ENCODE data around the gene EFEMP2.
"Not testable (repeated sequence)": the region's sequence is repeated elsewhere in the genome, so short reads cannot be mapped to it uniquely, and the experiment has no call there.

Gene EFEMP2

GRCh38 chr11:65900125-65900898 is 27.7 kb upstream of the EFEMP2 start, which contains the start of gene FOSL1:
Gene FOSL1 (minus strand): TSS chr11:65900388. CDS start chr11:65900339, 49 bp downstream.
- DNase-seq (ENCODE audit: low spot score) = peak; percentile 95

GRCh38 chr11:65899356-65900124 is 26.9 kb upstream of the EFEMP2 start:
- DNase-seq (ENCODE audit: low spot score) = peak; percentile 64

DNA sequence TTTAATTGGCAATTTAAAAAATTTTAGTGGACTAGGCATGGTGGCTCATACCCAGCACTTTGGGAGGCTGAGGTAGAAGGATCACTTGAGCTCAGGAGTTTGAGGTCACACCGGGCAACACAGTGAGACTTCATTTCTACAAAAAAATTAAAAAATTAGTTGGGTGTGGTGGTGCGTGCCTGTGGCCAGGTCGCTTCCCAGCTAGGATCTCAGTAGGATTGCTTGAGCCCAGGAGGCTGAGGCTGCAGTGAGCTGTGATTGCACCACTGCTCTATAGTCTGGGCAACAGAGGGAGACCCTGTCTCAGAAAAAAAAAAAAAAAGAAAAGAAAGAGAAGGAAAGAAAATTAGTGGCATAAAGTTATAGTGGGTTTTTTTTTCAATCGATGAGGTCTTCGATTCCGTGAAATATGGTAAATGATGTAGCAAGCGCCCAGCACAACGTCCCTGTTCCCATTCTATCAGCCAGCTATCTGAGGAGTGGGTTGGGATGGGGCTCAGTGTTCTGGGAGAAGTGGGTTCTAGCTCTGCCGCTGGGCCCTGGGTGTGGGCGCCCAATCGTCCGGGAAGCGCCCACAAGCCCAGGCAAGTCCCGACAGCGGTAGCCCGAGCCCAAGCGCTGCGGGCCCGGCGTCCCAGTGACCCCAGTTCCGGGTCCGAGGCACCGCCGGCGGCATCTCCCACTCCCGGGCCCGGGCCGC is 26.2 kb upstream of the EFEMP2 start:
- DNase-seq (ENCODE audit: low spot score) = no peak

- DNase-seq (ENCODE audit: low spot score) = no peak
Measured at GRCh38 chr11:65897020-65897471, 24.4 kb upstream of the EFEMP2 start.

DNA sequence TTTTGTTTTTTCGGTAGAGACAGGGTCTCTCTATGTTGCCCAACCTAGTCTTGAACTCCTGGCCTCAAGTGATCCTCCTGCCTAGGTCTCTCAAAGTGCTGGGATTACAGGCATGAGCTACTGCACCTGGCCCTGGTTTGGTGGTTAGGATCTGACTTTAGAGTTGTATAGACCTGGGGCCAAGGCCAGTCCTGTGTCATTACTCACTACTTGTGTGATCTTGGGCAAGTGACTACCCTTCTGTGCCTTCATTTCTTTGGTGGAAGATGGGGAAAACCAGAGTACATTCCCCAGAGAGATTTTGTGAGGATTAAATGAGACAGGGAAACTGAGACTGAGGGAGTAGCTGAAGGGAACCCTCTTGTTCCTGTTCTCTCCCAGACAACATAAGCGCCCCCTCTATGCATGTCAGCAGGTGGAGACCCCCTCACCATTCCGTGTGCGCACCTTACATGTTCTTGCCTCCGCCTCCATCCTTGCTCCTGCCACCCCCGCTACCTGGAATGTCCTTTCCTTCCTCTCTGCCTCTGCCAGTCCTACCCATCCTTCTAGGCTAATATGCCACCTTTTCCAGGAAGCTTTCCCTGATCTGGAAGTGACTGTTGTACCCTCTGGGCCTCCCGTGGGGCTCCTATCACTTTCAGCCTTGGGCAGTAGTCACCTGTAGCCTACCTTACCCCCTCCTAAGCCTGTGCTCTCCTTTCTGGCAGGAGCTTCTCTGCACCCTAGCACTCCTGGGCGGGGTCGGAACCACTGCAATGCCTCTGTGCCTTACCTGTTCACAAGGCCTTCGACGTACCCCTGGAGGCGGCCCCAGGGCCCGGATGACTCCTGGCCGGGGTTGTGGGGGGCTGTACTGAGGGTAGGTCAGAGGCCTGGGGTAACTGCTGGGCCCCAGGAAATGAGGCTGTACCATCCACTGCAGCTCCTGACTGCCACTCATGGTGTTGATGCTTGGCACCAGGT is 23.7 kb upstream of the EFEMP2 start:
- no peak for DNase-seq (ENCODE audit: low spot score)

DNA sequence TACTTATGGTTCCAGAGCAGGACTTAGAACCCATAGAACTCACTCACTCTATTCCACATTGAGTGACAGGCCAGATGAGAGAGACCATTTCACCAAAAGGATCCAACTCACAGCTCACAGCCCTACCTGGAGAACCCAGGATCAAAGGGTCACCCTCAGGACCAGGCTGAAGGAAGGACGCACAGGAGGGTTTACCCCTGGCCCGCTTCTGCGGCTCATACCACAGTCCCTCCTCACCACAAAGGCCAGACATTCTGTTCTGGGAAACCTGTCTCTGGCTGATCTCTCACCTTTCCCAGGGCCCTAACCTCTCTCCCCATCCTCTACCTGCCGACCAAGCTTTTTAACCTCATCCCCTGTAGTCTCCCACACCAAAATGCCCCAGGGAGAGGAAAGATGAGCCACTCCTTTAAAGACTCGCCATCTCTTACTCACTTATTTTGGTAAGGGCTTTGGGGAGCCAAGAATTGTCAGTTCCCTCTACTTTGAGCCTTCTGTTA is 22.9 kb upstream of the EFEMP2 start:
- DNase-seq (ENCODE audit: low spot score) = no peak

DNA sequence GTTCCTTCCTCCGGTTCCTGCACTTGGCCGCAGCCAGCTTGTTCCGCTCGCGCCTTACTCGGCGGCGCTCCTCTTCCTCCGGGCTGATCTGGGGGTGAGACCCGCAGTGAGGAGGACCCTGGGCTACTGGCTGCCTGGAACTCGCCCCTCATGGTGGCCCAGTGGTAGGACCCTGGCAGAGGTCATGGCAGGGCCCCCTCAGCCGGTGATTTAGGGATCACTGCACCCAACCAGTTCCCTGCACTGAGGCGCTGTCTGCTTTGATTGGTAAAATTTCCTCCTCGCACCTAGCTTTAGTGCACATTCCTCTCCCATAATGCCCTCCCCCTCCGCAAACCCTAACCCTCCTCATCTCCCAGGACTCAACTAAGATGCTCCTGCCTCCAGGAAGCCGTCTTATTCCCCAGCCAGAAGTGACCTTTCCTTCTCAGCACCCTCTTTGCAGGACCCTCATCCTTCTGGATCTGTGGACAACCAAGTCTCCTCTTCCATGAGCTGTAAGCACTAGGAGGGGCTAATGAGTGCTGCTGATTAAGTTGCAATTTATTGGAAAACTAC is 21.5 kb upstream of the EFEMP2 start:
- DNase-seq (ENCODE audit: low spot score) = no peak

GRCh38 chr11:65892661-65893317 is 20.2 kb upstream of the EFEMP2 start:
- no peak for DNase-seq (ENCODE audit: low spot score)

DNA sequence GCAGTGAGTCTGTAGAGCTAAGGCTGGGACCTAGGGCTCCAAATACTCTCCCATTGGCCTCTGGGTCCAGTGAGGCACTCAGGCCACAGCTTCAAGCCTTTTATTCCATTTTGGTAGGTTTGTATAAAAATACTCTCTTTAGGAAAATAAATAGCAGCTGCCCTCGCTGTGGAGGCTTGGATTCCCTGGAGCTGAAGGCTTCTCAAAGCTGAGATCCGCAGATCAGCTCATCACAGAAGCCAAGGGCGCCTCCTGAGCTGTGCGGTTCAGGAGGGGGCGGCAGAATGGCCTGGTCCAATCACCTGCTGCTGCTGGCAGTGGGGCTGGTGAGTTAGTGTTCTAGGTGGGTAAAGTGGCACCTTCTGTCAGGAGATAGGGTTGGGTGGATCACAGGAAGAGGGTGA is 19.5 kb upstream of the EFEMP2 start:
- DNase-seq (ENCODE audit: low spot score) = not testable (repeated sequence)

- peak; percentile 57 for DNase-seq (ENCODE audit: low spot score)
Measured at GRCh38 chr11:65891219-65892136, 18.9 kb upstream of the EFEMP2 start.

DNA sequence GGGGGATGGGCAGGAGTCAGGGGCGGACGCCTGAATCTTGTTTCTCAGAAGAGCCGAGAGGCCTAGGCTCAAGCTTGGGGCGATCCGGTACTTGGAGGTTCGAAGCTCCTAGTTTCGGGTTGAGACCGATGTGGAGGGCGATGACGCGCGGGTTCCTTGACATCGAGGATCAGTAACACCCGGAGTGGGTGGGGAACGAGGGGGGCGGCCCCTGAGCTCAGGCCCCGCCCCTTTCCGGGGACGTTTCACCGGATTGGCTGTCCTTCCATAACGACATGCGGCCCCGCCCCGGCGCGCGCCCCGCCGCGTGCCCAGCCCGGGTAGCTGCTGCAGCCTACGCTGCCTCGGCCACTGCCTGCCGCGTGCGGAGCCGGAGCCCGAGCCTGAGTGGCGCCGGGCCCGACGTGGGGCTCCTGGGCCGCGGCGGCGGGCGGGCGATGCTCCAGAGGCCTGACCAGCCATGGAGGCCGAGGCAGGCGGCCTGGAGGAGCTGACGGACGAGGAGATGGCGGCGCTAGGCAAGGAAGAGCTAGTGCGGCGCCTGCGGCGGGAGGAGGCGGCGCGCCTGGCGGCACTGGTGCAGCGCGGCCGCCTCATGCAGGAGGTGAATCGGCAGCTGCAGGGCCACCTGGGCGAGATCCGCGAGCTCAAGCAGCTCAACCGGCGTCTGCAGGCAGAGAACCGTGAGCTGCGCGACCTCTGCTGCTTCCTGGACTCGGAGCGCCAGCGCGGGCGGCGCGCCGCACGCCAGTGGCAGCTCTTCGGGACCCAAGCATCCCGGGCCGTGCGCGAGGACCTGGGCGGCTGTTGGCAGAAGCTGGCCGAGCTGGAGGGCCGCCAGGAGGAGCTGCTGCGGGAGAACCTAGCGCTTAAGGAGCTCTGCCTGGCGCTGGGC is 18.0 kb upstream of the EFEMP2 start, which contains the start of gene CCDC85B:
CCDC85B (plus strand) TSS at position 350 of the 895 bp plus-strand sequence; CDS start at position 461, 111 bp downstream.
- DNase-seq (ENCODE audit: low spot score) = peak; percentile 93

DNA sequence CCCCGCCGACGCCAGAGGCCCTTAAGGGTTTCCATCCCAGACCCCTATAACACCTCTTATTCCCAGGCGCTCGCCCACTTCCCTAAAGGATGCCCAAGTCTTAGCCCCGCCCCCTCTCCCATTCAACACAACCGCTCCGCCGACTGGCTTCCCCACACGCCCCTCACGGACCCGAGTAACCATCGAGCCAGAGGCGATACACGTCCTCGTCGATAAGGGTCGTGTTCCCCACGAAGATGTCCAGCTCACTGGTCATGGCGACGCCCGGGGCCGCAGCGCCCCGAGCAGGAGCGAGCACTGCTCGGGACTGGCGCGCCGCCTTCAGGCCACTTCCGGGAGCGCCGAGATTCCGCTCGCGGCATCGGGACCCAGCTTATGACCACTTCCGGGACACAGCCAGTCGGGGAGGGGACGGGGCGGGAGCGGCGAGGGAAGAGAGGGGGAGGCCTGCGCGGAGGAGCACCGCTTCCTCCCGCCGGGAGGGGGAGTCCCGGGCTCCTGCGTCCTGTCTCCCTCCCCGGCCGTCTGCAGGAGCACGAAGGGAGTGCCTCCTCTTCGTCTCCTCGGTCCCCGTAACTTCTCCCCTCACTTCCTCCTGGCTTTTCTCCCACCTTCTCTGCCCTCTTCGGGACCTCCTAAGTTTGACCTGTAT is 15.7 kb upstream of the EFEMP2 start, which contains the start of gene FIBP:
FIBP (minus strand) TSS at position 309 of the 652 bp plus-strand sequence; CDS start at position 256, 53 bp downstream.
- DNase-seq (ENCODE audit: low spot score) = peak; percentile 94

GRCh38 chr11:65887723-65888162 is 15.1 kb upstream of the EFEMP2 start:
- peak; percentile 66 for DNase-seq (ENCODE audit: low spot score)

GRCh38 chr11:65886826-65887722 is 14.5 kb upstream of the EFEMP2 start:
- DNase-seq (ENCODE audit: low spot score) = no peak

GRCh38 chr11:65885808-65886536 is 13.4 kb upstream of the EFEMP2 start:
- no peak for DNase-seq (ENCODE audit: low spot score)

Data from iPS-NIHi11 (cell line).